Fibroblast of lung (primary cell): ENCODE measurements around the gene ZNF655. TPM values are rescaled to one million over a fixed set of nuclear protein-coding genes. Genes with fewer than 3 reads are reported as not detected.

Experiments
- DNase-seq, 2 donors: peaks; one replicate each; pipeline versions ENCODE4 v3.0.0 to v3.0.0-alpha.2; 2010; ENCODE audit warnings: low read depth in 2 of 2
- H2AFZ ChIP-seq: 2 replicates; pipeline ENCODE4 v1.5.1; 2012; ENCODE audit warnings: low read length, control low read depth, inconsistent platforms
- H3K27ac ChIP-seq: 2 replicates; pipeline ENCODE4 v1.5.1; 2011; ENCODE audit warnings: low read length, control low read depth; ENCODE audit not compliant: insufficient read depth
- H3K27me3 ChIP-seq: 2 replicates; pipeline ENCODE4 v1.5.1; 2011; ENCODE audit warnings: mild to moderate bottlenecking, low read length; ENCODE audit not compliant: control insufficient read depth, insufficient read depth
- H3K36me3 ChIP-seq: 2 replicates; pipeline ENCODE4 v1.5.1; 2011; ENCODE audit warnings: low read length; ENCODE audit not compliant: control insufficient read depth, insufficient read depth
- H3K4me1 ChIP-seq: 2 replicates; pipeline ENCODE4 v1.5.1; 2011; ENCODE audit warnings: low read length; ENCODE audit not compliant: control insufficient read depth, insufficient read depth; ENCODE audit errors: extremely low read depth
- H3K4me2 ChIP-seq: 2 replicates; pipeline ENCODE4 v1.5.1; 2011; ENCODE audit warnings: low read length, control low read depth; ENCODE audit not compliant: insufficient read depth; ENCODE audit errors: extremely low read depth
- H3K4me3 ChIP-seq, 4 experiments: fragments of 200-600 bp in 1 of 4; sonication (generic) in 1 of 4; replicated peaks in 1 of 4; 2 replicates each; pipeline ENCODE4 v1.5.1; 2011 to 2016; ENCODE audit warnings: low read length in 4 of 4, low read depth in 3 of 4, mild to moderate bottlenecking in 3 of 4, control low read depth in 2 of 4, inconsistent platforms in 1 of 4, mixed read lengths in 1 of 4; ENCODE audit not compliant: insufficient read depth in 1 of 4; ENCODE audit errors: control extremely low read depth in 1 of 4
- H3K79me2 ChIP-seq: 2 replicates; pipeline ENCODE4 v1.5.1; 2012; ENCODE audit warnings: mild to moderate bottlenecking, low read length, inconsistent platforms; ENCODE audit not compliant: control insufficient read depth, insufficient read depth
- H3K9ac ChIP-seq: 2 replicates; pipeline ENCODE4 v1.5.1; 2011; ENCODE audit warnings: mild to moderate bottlenecking, low read length, control low read depth; ENCODE audit not compliant: insufficient read depth
- H3K9me3 ChIP-seq: 2 replicates; pipeline ENCODE4 v1.5.1; 2012; ENCODE audit warnings: low read depth, low read length; ENCODE audit not compliant: control insufficient read depth, insufficient read depth
- H4K20me1 ChIP-seq: 2 replicates; pipeline ENCODE4 v1.5.1; 2011; ENCODE audit warnings: low read length; ENCODE audit not compliant: control insufficient read depth, insufficient read depth; ENCODE audit errors: extremely low read depth
- CTCF ChIP-seq, 2 donors: IDR thresholded peaks in 1 of 2; conservative IDR thresholded peaks in 1 of 2; 1 replicate in 1 of 2; 2 replicates in 1 of 2; pipeline ENCODE4 v1.5.1; 2011 to 2012; ENCODE audit warnings: low read length in 2 of 2, control low read depth in 1 of 2, inconsistent platforms in 1 of 2, low read depth in 1 of 2, mild to moderate bottlenecking in 1 of 2
- EZH2 ChIP-seq: IDR thresholded peaks from 2 replicates; pipeline ENCODE4 v1.5.1; 2012; ENCODE audit warnings: low read length, control low read depth, mild to moderate bottlenecking; ENCODE audit errors: missing control alignments
- polyA plus RNA-seq, 2 donors: library from polyadenylated mRNA; depleted of rRNA in 1 of 2; stranded (reverse) in 1 of 2; unstranded in 1 of 2; fragments of >200 nt; gene quantifications; 2 replicates each; pipeline ENCODE4 v1.2.1, GENCODE V29; 2011 to 2012; ENCODE audit warnings: missing spikeins in 1 of 2
- total RNA-seq: library from RNA; depleted of rRNA; stranded (reverse); fragments of >200 nt; gene quantifications from 2 replicates; pipeline ENCODE4 v1.2.1, GENCODE V29; 2014

ZNF655 gene
- total and polyA plus RNA-seq, 2 donors (not counting 1 experiment from before 2014, with no cell fraction given) = 60.4 to 92.6 TPM

- H3K4me1 ChIP-seq = peaks cover 27% of the 10 kb centered on the region
- no peaks in the 10 kb centered on the region for H3K9me3 ChIP-seq
- peaks cover 60% of the 10 kb centered on the region for H3K79me2 ChIP-seq
- TF ChIP-seq CTCF (conservative IDR thresholded peaks at IDR 0.05 in 1 of 2, IDR thresholded peaks at IDR 0.05 in 1 of 2; ENCODE audit: low read depth in 1 of 2, low read length in 2 of 2) = no peak
- TF ChIP-seq EZH2 = no peak
- DNase-seq = peak in 1 of 2 donors; percentile 50
- H3K36me3 ChIP-seq = peaks cover 22% of the 10 kb centered on the region
- no peaks in the 10 kb centered on the region for H4K20me1 ChIP-seq
- peak overlapping the region; percentile 93 for H3K27ac ChIP-seq
- peak overlapping the region; percentile 99 for H3K9ac ChIP-seq
- H2AFZ ChIP-seq = no peak overlapping the region
- H3K4me3 ChIP-seq = peak overlapping the region; percentile 77 to 94 (median 86)
- H3K27me3 ChIP-seq = no peaks in the 10 kb centered on the region
- H3K4me2 ChIP-seq = peak overlapping the region; percentile 55
Observed at GRCh38 chr7:99559175-99559915, 903 bp downstream of the ZNF655 start.

- Histone ChIP-seq H3K36me3 (peaks cover 25% of the 10 kb centered on the region), H3K4me3 (no peak overlapping the region), H3K9me3 (no peaks in the 10 kb centered on the region), H3K4me2 (no peak overlapping the region), H3K9ac (no peak overlapping the region), H3K27ac (peak overlapping the region; percentile 93), H3K4me1 (peaks cover 27% of the 10 kb centered on the region), H4K20me1 (no peaks in the 10 kb centered on the region), H3K79me2 (peaks cover 72% of the 10 kb centered on the region), H2AFZ (no peak overlapping the region), H3K27me3 (no peaks in the 10 kb centered on the region)
- DNase-seq = no peak
- TF ChIP-seq CTCF (conservative IDR thresholded peaks at IDR 0.05 in 1 of 2, IDR thresholded peaks at IDR 0.05 in 1 of 2; ENCODE audit: low read depth in 1 of 2, low read length in 2 of 2) = no peak
- TF ChIP-seq EZH2 = no peak
Observed at GRCh38 chr7:99560834-99561736, 2.6 kb downstream of the ZNF655 start.

- Histone ChIP-seq H3K4me1 (peaks cover 27% of the 10 kb centered on the region), H3K27ac (peak overlapping the region; percentile 93), H3K9me3 (no peaks in the 10 kb centered on the region), H3K79me2 (peaks cover 74% of the 10 kb centered on the region), H3K9ac (no peak overlapping the region), H3K36me3 (peaks cover 27% of the 10 kb centered on the region), H3K4me2 (no peak overlapping the region), H3K27me3 (no peaks in the 10 kb centered on the region), H2AFZ (no peak overlapping the region), H3K4me3 (no peak overlapping the region), H4K20me1 (no peaks in the 10 kb centered on the region)
- TF ChIP-seq CTCF (conservative IDR thresholded peaks at IDR 0.05 in 1 of 2, IDR thresholded peaks at IDR 0.05 in 1 of 2; ENCODE audit: low read depth in 1 of 2, low read length in 2 of 2) = no peak
- no peak for TF ChIP-seq EZH2
- no peak for DNase-seq
Observed at GRCh38 chr7:99561737-99562051, 3.3 kb downstream of the ZNF655 start.
